ENCODE data around the gene FAM3B.

FAM3B gene

GRCh38 chr21:41369920-41370839, 53.6 kb downstream of the FAM3B start:
- DNase-seq: peak; percentile 15

GRCh38 chr21:41370840-41371684, 54.5 kb downstream of the FAM3B start:
- no peak for DNase-seq

- no peak for DNase-seq
Measured at GRCh38 chr21:41371685-41372030, 55.1 kb downstream of the FAM3B start.

- no peak for DNase-seq
Measured at GRCh38 chr21:41373253-41373652, 56.7 kb downstream of the FAM3B start.

GRCh38 chr21:41373763-41374162, 57.2 kb downstream of the FAM3B start:
- no peak for DNase-seq

- no peak for DNase-seq
Measured at GRCh38 chr21:41374177-41374712, 57.6 kb downstream of the FAM3B start.

- no peak for DNase-seq
Measured at GRCh38 chr21:41374867-41375533, 58.4 kb downstream of the FAM3B start.

GRCh38 chr21:41375875-41376274, 59.3 kb downstream of the FAM3B start:
- no peak for DNase-seq

GRCh38 chr21:41377715-41378114, 61.1 kb downstream of the FAM3B start:
- no peak for DNase-seq

GRCh38 chr21:41378849-41379248, 62.2 kb downstream of the FAM3B start:
- DNase-seq: no peak

- DNase-seq: no peak
Measured at GRCh38 chr21:41379901-41380300, 63.3 kb downstream of the FAM3B start.

GRCh38 chr21:41381731-41382130, 65.1 kb downstream of the FAM3B start:
- DNase-seq: no peak

GRCh38 chr21:41387042-41387819, 70.6 kb downstream of the FAM3B start:
- DNase-seq: no peak

GRCh38 chr21:41387824-41388223, 71.2 kb downstream of the FAM3B start:
- no peak for DNase-seq

GRCh38 chr21:41388259-41388658, 71.7 kb downstream of the FAM3B start:
- no peak for DNase-seq

- no peak for DNase-seq
Measured at GRCh38 chr21:41390043-41390639, 73.5 kb downstream of the FAM3B start.

GRCh38 chr21:41393876-41394465, 77.4 kb downstream of the FAM3B start:
- no peak for DNase-seq

- no peak for DNase-seq
Measured at GRCh38 chr21:41396558-41397075, 80.0 kb downstream of the FAM3B start.

- DNase-seq: no peak
Measured at GRCh38 chr21:41397471-41397891, 80.9 kb downstream of the FAM3B start.

- no peak for DNase-seq
Measured at GRCh38 chr21:41398251-41398650, 81.7 kb downstream of the FAM3B start.

- DNase-seq: no peak
Measured at GRCh38 chr21:41398831-41399230, 82.2 kb downstream of the FAM3B start.

All from NCI-H526 treated with DMSO at 0.1 percent for 48 hours (cell line).